ENCODE data around the gene WIPF2. TPM values are rescaled to one million over a fixed set of nuclear protein-coding genes. Genes with fewer than 3 reads are reported as not detected.

Gene WIPF2
- total RNA-seq, 1 experiment from 2014 or later = 23.0 TPM

DNA sequence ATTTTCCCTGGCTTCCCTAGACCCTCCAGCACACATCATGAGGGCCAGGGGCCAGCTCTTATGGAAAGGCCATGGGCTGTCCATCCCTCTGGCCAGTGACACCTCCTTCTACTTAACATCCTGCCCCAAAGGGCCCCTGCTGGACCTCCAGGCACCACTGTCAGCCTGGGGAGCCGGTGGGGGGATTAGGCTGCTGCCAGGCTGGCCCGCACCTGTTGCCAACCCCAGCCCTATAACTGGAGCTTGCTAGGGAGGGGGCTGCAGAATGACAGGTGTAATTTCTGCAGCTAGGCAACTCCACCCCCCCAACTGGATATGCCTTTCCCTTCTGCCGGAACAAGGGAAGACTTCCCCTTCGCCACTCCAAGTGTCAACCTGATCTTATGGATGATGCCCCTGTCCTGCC is 102.4 kb downstream of the WIPF2 start (continued):
- TF ChIP-seq MYBL2 (CRISPR knock-in tag; IDR thresholded peaks at IDR 0.05) (no peak), NFE2L1 (CRISPR knock-in tag; IDR thresholded peaks at IDR 0.05) (no peak)
- TF ChIP-seq, protein P1, sequence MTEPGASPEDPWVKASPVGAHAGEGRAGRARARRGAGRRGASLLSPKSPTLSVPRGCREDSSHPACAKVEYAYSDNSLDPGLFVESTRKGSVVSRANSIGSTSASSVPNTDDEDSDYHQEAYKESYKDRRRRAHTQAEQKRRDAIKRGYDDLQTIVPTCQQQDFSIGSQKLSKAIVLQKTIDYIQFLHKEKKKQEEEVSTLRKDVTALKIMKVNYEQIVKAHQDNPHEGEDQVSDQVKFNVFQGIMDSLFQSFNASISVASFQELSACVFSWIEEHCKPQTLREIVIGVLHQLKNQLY (CRISPR knock-in tag; IDR thresholded peaks at IDR 0.05) = no peak

DNA sequence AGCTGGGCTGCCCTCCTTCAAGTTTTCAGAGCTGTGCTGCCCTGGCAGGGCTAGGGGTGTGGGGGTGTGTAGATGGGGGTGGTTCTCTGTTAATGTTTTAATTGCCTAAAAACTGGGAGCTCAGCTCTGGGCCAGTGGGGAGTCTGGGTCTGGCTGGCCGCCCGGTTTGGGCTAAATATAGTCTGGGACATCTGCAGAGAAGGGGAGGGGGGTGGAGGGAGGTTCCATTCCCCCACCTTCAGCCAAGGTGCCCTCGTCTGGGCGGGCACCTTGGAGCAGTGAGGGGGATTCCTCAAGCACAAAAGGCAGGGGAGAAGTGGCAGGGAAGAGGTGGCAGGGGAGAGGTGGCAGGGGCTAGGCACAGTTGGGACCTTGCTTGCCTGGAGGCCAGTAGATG is 102.9 kb downstream of the WIPF2 start:
- ChIA-PET POLR2A (no interaction called here), CTCF (interaction anchor here (3.4 kb wide), 1 partner anchor 32 kb away, joined by 15 read pairs; no protein-coding TSS in a partner anchor)
- Mint-ChIP-seq H3K4me1 (peaks cover 59% of the 10 kb centered on the region), H3K36me3 (no peaks in the 10 kb centered on the region), H3K27ac (no peak overlapping the region), H3K27me3 (ENCODE audit: low read depth) (peaks cover 12% of the 10 kb centered on the region), H3K9me3 (no peaks in the 10 kb centered on the region), H3K4me3 (no peak overlapping the region)
- TF ChIP-seq SMAD3 (CRISPR knock-in tag; IDR thresholded peaks at IDR 0.05; ENCODE audit: borderline replicate concordance) = no peak
- no peak for DNase-seq (ENCODE audit: low spot score)
- ATAC-seq = no peak

DNA sequence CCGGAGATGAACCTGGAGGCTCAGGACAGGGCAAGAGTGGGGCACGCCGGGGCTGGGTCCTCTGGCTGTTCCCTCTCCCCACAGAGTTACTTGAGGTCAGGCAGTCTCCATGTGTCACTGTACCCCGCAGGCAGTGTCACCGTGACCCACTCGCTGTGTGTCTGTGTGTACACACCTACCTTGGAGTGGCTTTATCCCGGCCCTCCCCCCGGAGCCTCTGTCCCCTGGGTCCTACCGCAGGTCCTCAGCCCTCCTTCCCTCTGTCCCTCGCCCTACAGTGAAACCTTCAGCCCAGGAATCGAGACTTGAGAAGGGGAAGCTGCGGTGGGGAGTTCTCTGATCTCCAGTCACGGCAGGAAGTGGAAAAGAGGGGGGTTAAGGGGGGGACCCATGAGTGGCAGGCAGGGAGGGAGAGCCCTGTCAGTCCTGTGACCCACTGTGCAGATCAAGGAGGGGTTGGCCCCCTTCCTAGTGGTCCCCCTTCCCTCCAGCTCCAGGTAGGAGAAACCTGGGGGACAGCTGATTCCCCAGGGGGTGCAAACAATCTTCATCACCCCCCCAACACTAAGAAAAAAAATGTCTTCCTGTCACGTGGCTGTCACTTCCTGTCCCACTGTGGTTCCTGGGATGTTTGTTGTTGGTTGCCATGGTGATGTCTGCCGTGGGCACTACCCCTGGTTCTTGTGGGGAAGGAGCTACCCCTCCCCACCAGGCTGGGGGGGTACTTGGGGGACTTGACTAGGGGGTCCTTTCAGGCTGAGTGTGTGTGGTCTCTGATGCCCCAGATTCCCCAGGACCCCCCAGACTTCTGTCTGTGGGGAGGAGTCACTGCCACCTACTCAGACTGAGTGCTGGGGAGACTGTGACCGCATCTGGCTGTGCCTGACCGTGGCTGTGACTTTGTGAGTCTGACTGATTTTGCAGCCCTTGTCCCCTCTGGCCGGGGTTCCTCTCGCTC is 103.5 kb downstream of the WIPF2 start:
- ATAC-seq (no peak), DNase-seq (ENCODE audit: low spot score) (no peak)
- CTCF ChIA-PET = interaction anchor here (3.4 kb wide), 1 partner anchor 32 kb away, joined by 15 read pairs; no protein-coding TSS in a partner anchor
- TF ChIP-seq, protein P2, sequence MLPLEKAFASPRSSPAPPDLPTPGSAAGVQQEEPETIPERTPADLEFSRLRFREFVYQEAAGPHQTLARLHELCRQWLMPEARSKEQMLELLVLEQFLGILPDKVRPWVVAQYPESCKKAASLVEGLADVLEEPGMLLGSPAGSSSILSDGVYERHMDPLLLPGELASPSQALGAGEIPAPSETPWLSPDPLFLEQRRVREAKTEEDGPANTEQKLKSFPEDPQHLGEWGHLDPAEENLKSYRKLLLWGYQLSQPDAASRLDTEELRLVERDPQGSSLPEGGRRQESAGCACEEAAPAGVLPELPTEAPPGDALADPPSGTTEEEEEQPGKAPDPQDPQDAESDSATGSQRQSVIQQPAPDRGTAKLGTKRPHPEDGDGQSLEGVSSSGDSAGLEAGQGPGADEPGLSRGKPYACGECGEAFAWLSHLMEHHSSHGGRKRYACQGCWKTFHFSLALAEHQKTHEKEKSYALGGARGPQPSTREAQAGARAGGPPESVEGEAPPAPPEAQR (CRISPR knock-in tag; IDR thresholded peaks at IDR 0.05) = no peak
- TF ChIP-seq, protein P3, sequence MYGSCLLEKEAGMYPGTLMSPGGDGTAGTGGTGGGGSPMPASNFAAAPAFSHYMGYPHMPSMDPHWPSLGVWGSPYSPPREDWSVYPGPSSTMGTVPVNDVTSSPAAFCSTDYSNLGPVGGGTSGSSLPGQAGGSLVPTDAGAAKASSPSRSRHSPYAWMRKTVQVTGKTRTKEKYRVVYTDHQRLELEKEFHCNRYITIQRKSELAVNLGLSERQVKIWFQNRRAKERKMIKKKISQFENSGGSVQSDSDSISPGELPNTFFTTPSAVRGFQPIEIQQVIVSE (CRISPR knock-in tag; IDR thresholded peaks at IDR 0.05; ENCODE audit: borderline replicate concordance) = no peak
- TF ChIP-seq ZNF317 (CRISPR knock-in tag; IDR thresholded peaks at IDR 0.05; ENCODE audit: borderline replicate concordance, low read depth) = no peak
- TF ChIP-seq, protein P4, sequence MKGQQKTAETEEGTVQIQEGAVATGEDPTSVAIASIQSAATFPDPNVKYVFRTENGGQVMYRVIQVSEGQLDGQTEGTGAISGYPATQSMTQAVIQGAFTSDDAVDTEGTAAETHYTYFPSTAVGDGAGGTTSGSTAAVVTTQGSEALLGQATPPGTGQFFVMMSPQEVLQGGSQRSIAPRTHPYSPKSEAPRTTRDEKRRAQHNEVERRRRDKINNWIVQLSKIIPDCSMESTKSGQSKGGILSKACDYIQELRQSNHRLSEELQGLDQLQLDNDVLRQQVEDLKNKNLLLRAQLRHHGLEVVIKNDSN (CRISPR knock-in tag; IDR thresholded peaks at IDR 0.05) = peak; percentile 77
- no peak for TF ChIP-seq ZNF423 (CRISPR knock-in tag; IDR thresholded peaks at IDR 0.05)
- TF ChIP-seq ZNF121 (CRISPR knock-in tag; IDR thresholded peaks at IDR 0.05) = no peak
- no peak for TF ChIP-seq OVOL2 (CRISPR knock-in tag; IDR thresholded peaks at IDR 0.05; ENCODE audit: borderline replicate concordance)
- TF ChIP-seq, protein P5, sequence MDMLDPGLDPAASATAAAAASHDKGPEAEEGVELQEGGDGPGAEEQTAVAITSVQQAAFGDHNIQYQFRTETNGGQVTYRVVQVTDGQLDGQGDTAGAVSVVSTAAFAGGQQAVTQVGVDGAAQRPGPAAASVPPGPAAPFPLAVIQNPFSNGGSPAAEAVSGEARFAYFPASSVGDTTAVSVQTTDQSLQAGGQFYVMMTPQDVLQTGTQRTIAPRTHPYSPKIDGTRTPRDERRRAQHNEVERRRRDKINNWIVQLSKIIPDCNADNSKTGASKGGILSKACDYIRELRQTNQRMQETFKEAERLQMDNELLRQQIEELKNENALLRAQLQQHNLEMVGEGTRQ (CRISPR knock-in tag; IDR thresholded peaks at IDR 0.05) = peak; percentile 83
- no peak for TF ChIP-seq NR1H2 (CRISPR knock-in tag; IDR thresholded peaks at IDR 0.05)
- TF ChIP-seq, protein P6, sequence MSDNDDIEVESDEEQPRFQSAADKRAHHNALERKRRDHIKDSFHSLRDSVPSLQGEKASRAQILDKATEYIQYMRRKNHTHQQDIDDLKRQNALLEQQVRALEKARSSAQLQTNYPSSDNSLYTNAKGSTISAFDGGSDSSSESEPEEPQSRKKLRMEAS (CRISPR knock-in tag; IDR thresholded peaks at IDR 0.05) = no peak
- peaks cover 8% of the 10 kb centered on the region for H3K27me3 Mint-ChIP-seq (ENCODE audit: low read depth)
- H3K4me1 Mint-ChIP-seq = peaks cover 52% of the 10 kb centered on the region
- H3K27ac Mint-ChIP-seq = no peak overlapping the region
- no peaks in the 10 kb centered on the region for H3K9me3 Mint-ChIP-seq
- no peak overlapping the region for H3K4me3 Mint-ChIP-seq
- H3K36me3 Mint-ChIP-seq = no peaks in the 10 kb centered on the region
- POLR2A ChIA-PET = interaction anchor here (0.6 kb wide), 2 partner anchors 29 to 33 kb away, joined by 3 read pairs; no protein-coding TSS in a partner anchor

Measured in WTC11 (cell line).